PC-3 (cell line): Measurements from ENCODE around the gene CCL18. TPM values are rescaled to one million over a fixed set of nuclear protein-coding genes. Genes with fewer than 3 reads are reported as not detected.
"Not testable (repeated sequence)": the region's sequence is repeated elsewhere in the genome, so short reads cannot be mapped to it uniquely, and the experiment has no call there.

Experiments
- ATAC-seq: fragments of 200-7000 bp; cut with Tn5 transposase; 2 replicates; pipeline ENCODE4 v1.9.1; 2020; ENCODE audit warnings: mild to moderate bottlenecking, moderate library complexity
- BruUV-seq: library from RNA; stranded (reverse); fragments of 400-500 nt; replicated peaks from 2 replicates; lab custom pipeline; 2021; lab: Mats Ljungman, UMichigan
- CTCF ChIA-PET: fragments of 300-600 bp; sonication (Branson Sonifier 250); formaldehyde crosslinking; loops from one replicate; lab custom pipeline; 2022; ENCODE audit warnings: antibody characterized with exemption; lab: Charles Lee
- POLR2A ChIA-PET: fragments of 300-600 bp; sonication (Branson Sonifier 250); formaldehyde crosslinking; loops from one replicate; lab custom pipeline; 2022; ENCODE audit warnings: antibody characterized with exemption; ENCODE audit not compliant: unreplicated experiment; lab: Charles Lee
- DNase-seq: peaks from one replicate; pipeline ENCODE4 v3.0.0-alpha.2; 2015
- H2AFZ ChIP-seq: fragments of 300-600 bp; sonication (generic); 2 replicates; pipeline ENCODE4 v1.6.0; 2016; ENCODE audit warnings: antibody characterized with exemption, low read length
- H3F3A ChIP-seq: fragments of 300-600 bp; sonication (generic); one replicate; pipeline ENCODE4 v1.6.0; 2017; ENCODE audit warnings: antibody characterized with exemption, low read length, control low read depth, mild to moderate bottlenecking; ENCODE audit not compliant: unreplicated experiment
- H3K27ac ChIP-seq: fragments of 300-600 bp; sonication (generic); 2 replicates; pipeline ENCODE4 v1.5.1; 2016; ENCODE audit warnings: mild to moderate bottlenecking, low read length
- H3K27me3 ChIP-seq: fragments of 300-600 bp; sonication (generic); 2 replicates; pipeline ENCODE4 v1.6.1; 2016; ENCODE audit warnings: low read length, mixed read lengths
- H3K36me3 ChIP-seq: fragments of 300-600 bp; sonication (generic); 2 replicates; pipeline ENCODE4 v1.6.1; 2016; ENCODE audit warnings: low read depth, mixed run types, low read length, mixed read lengths
- H3K4me1 ChIP-seq: fragments of 300-600 bp; sonication (generic); 2 replicates; pipeline ENCODE4 v1.5.1; 2016; ENCODE audit warnings: low read length; ENCODE audit not compliant: insufficient read depth
- H3K4me2 ChIP-seq: fragments of 300-600 bp; sonication (generic); 2 replicates; pipeline ENCODE4 v1.6.0; 2016; ENCODE audit warnings: low read length
- H3K4me3 ChIP-seq: fragments of 300-600 bp; sonication (generic); 2 replicates; pipeline ENCODE4 v1.5.1; 2016; ENCODE audit warnings: mild to moderate bottlenecking, low read length, mixed read lengths
- H3K79me2 ChIP-seq: fragments of 300-600 bp; sonication (generic); 2 replicates; pipeline ENCODE4 v1.6.1; 2017; ENCODE audit warnings: low read length, mixed read lengths
- H3K9ac ChIP-seq: fragments of 300-600 bp; sonication (generic); 2 replicates; pipeline ENCODE4 v1.6.0; 2016; ENCODE audit warnings: mild to moderate bottlenecking, low read length
- H3K9me2 ChIP-seq: fragments of 300-600 bp; sonication (generic); replicated peaks from 2 replicates; pipeline ENCODE4 v1.6.1; 2016; ENCODE audit warnings: mixed run types, low read length, mixed read lengths
- H3K9me3 ChIP-seq: fragments of 300-600 bp; sonication (generic); 2 replicates; pipeline ENCODE4 v1.6.1; 2016; ENCODE audit warnings: low read length, mixed read lengths
- H4K20me1 ChIP-seq: fragments of 300-600 bp; sonication (generic); 2 replicates; pipeline ENCODE4 v1.6.1; 2016; ENCODE audit warnings: low read length, mixed read lengths
- CTCF ChIP-seq: fragments of 300-600 bp; sonication (generic); conservative IDR thresholded peaks from 2 replicates; pipeline ENCODE4 v1.5.1; 2017; ENCODE audit warnings: antibody characterized with exemption, low read depth, mild to moderate bottlenecking, low read length
- EZH2 ChIP-seq: fragments of 300-600 bp; sonication (generic); IDR thresholded peaks from one replicate; pipeline ENCODE4 v1.6.1; 2017; ENCODE audit warnings: antibody characterized with exemption, mild to moderate bottlenecking, low read length; ENCODE audit not compliant: unreplicated experiment
- EZH2phosphoT487 ChIP-seq: fragments of 300-600 bp; sonication (generic); IDR thresholded peaks from 2 replicates; pipeline ENCODE4 v1.6.1; 2018; ENCODE audit warnings: mild to moderate bottlenecking, antibody characterized with exemption, low read length, borderline replicate concordance
- intact Hi-C: fragments of 100-400 bp; cut with micrococcal nuclease; formaldehyde crosslinking; loops from 2 replicates; pipeline ENCODE4 v1.9.0; 2023
- total RNA-seq: library from RNA; depleted of rRNA; stranded (reverse); fragments of >200 nt; gene quantifications from 2 replicates; pipeline ENCODE4 v1.2.3, GENCODE V29; 2014

The CCL18 gene
- total RNA-seq, 1 experiment from 2014 or later: not detected

DNA sequence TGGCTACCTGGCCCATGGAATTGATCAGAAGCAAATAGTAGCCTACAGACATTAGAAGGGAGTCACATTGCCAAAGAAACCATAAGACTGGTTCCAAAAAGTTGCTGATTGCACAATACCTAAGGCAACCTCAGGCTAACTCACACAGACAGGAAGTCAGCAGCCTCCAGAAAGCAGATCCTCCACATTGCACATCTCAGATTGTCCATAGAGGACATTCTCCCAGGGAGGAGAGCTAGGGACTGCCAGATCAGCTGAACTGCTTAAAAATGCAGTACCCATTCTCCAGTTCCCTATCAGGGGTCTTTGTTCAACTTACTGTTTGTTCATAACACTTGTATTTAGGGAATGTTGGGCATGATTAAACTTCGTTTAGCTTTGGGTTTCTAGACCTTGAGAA is 21.7 kb downstream of the CCL18 start:
- Histone ChIP-seq H2AFZ (no peak overlapping the region), H3K36me3 (no peaks in the 10 kb centered on the region), H3K27ac (no peak overlapping the region), H3K79me2 (no peaks in the 10 kb centered on the region), H3F3A (no peaks in the 10 kb centered on the region), H3K4me2 (no peak overlapping the region), H3K4me3 (no peak overlapping the region), H3K9ac (no peak overlapping the region), H3K27me3 (peaks cover 9% of the 10 kb centered on the region; the same call in 1 of the 2 replicates), H3K4me1 (no peaks in the 10 kb centered on the region), H3K9me2 (no peaks in the 10 kb centered on the region), H4K20me1 (no peaks in the 10 kb centered on the region), H3K9me3 (no peaks in the 10 kb centered on the region)
- BruUV-seq: no TSS peak
- TF ChIP-seq EZH2phosphoT487 (no peak), CTCF (no peak), EZH2 (no peak)
- intact Hi-C loops: no loop called here
- CTCF ChIA-PET: no interaction called here
- POLR2A ChIA-PET: interaction anchor here (0.5 kb wide), 1 partner anchor 8 kb away, joined by 8 read pairs; no protein-coding TSS in a partner anchor
- ATAC-seq: no peak
- no peak for DNase-seq

DNA sequence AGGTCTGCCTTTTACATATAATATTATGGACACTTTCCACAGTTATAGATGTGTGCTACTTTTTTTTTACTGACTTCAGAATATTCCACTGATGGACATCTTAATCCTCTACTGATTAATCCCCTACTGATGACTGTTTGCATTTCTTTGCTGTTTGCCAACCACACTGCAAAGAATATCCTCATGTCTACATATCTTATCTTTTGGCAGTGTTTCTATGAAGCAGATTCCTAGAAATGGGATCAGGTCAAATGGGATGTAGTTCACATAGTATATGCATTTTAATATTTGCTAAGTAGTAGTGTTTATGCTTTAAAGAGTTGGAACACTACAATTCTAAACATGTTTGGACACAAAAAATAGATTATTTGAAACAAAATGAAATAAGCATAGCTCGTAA is 22.7 kb downstream of the CCL18 start:
- no peaks in the 10 kb centered on the region for H3K4me1 ChIP-seq
- no peaks in the 10 kb centered on the region for H3K9me3 ChIP-seq
- ChIA-PET POLR2A (no interaction called here), CTCF (no interaction called here)
- intact Hi-C loops: no loop called here
- no peak overlapping the region for H2AFZ ChIP-seq
- H3K36me3 ChIP-seq: no peaks in the 10 kb centered on the region
- no peak for DNase-seq
- H3K4me2 ChIP-seq: no peak overlapping the region
- no peaks in the 10 kb centered on the region for H3K79me2 ChIP-seq
- BruUV-seq: no TSS peak
- peaks cover 9% of the 10 kb centered on the region; the same call in 1 of the 2 replicates for H3K27me3 ChIP-seq
- H3K4me3 ChIP-seq: no peak overlapping the region
- no peak for ATAC-seq
- no peaks in the 10 kb centered on the region for H3F3A ChIP-seq
- no peaks in the 10 kb centered on the region for H4K20me1 ChIP-seq
- no peak overlapping the region for H3K27ac ChIP-seq
- no peak overlapping the region for H3K9ac ChIP-seq
- H3K9me2 ChIP-seq: no peaks in the 10 kb centered on the region
- TF ChIP-seq CTCF (no peak), EZH2phosphoT487 (no peak), EZH2 (no peak)

GRCh38 chr17:36087471-36087870 is 23.4 kb downstream of the CCL18 start:
- BruUV-seq, ATAC-seq, H4K20me1 ChIP-seq, H2AFZ ChIP-seq, DNase-seq, H3K79me2 ChIP-seq, H3K4me1 ChIP-seq, POLR2A ChIA-PET, H3K9ac ChIP-seq, H3K4me2 ChIP-seq, H3K9me3 ChIP-seq, H3K36me3 ChIP-seq, H3K27ac ChIP-seq, H3K9me2 ChIP-seq, H3K27me3 ChIP-seq, CTCF ChIA-PET, intact Hi-C loops, H3F3A ChIP-seq, H3K4me3 ChIP-seq: not testable (repeated sequence)

DNA sequence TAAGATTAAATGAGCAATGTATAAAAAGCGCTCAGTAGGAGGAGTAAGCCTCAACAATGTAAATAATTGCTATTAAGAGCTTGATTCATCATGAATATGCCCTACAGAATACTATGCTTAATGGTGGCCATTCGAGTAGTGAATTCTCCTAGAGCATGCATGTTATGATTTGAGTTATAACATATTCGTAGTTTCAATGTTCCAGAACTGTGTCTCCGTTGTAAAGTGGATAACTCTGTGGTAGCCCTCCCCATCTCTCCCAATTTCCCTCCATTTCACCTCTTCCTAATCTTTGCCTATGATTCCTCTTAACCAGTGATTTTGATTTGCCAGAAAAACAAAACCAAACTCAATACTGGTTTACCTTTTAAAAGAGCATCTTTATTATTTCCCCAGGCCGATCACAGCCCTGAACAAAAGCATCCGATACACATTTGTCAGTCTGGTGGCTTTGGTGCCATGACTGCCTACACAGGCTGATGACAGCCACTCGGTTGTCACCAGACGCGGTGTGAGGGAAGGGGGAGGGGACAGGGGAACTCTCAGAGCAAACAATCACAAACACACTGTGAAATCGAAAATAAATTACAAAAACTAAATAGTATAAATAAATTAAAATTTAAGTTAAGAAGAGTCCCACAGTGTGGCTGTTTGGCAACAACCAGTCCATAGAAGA is 24.0 kb downstream of the CCL18 start:
- H3K27me3 ChIP-seq, H2AFZ ChIP-seq, DNase-seq, H3K4me3 ChIP-seq, POLR2A ChIA-PET, H3K27ac ChIP-seq, intact Hi-C loops, H3K4me1 ChIP-seq, H3K79me2 ChIP-seq, H3K9me3 ChIP-seq, H4K20me1 ChIP-seq, H3F3A ChIP-seq, H3K36me3 ChIP-seq, CTCF ChIA-PET, ATAC-seq, H3K9me2 ChIP-seq, H3K4me2 ChIP-seq, H3K9ac ChIP-seq, BruUV-seq: not testable (repeated sequence)
